Spleen (tissue), 7 donors: ENCODE results near the gene ESR1.

Source experiments
- POLR2A ChIP-seq, 3 donors: fragments of 450-650 bp; IDR thresholded peaks; one replicate each; pipeline ENCODE4 v1.5.1; 2017; ENCODE audit warnings: antibody characterized with exemption in 3 of 3, mild to moderate bottlenecking in 1 of 3
- TF ChIP-seq, protein P1 (sequence below), 11 experiments: fragments of 200-600 bp in 7 of 11; fragments of 450-650 bp in 4 of 11; sonication (generic) in 4 of 11; IDR thresholded peaks in 8 of 11; conservative IDR thresholded peaks in 3 of 11; 1 replicate in 7 of 11; 2 replicates in 4 of 11; pipeline versions ENCODE4 v1.4.0 to v1.8.0; 2016 to 2021; ENCODE audit warnings: antibody characterized with exemption in 11 of 11, inconsistent platforms in 4 of 11, mild to moderate bottlenecking in 1 of 11
- donor health status: DM: no; HTN: no; CAD: no; lungs with moderate emphysema.
- donor health status: DM: no; HTN: no; CAD: no.
- donor health status: DM: no; HTN: no; CAD: no.

DNA sequence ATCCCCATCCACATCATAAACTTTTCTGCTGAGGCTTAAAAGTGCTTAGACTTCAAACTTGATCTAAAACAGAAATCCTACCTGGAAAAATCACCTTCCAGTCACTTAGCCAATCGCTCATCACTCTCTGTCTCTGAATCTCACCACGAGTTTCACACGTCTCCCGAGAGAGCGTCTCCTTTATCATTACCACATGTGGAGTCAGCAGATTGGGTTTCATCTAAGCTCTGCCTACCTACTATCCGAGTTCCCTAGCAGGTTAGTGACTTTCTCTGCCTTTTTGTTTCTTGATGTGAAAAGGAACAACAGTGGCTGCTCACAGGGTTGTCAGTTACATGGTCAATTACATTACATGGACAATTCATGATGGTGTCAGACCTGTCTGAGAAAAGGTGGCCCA, 286.2 kb downstream of the ESR1 start:
- TF ChIP-seq, protein P1, sequence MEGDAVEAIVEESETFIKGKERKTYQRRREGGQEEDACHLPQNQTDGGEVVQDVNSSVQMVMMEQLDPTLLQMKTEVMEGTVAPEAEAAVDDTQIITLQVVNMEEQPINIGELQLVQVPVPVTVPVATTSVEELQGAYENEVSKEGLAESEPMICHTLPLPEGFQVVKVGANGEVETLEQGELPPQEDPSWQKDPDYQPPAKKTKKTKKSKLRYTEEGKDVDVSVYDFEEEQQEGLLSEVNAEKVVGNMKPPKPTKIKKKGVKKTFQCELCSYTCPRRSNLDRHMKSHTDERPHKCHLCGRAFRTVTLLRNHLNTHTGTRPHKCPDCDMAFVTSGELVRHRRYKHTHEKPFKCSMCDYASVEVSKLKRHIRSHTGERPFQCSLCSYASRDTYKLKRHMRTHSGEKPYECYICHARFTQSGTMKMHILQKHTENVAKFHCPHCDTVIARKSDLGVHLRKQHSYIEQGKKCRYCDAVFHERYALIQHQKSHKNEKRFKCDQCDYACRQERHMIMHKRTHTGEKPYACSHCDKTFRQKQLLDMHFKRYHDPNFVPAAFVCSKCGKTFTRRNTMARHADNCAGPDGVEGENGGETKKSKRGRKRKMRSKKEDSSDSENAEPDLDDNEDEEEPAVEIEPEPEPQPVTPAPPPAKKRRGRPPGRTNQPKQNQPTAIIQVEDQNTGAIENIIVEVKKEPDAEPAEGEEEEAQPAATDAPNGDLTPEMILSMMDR (IDR thresholded peaks at IDR 0.05 in 8 of 11, conservative IDR thresholded peaks at IDR 0.05 in 3 of 11): no peak
- TF ChIP-seq POLR2A (IDR thresholded peaks at IDR 0.05): no peak
